WI38 (cell line): ENCODE measurements around the gene AMDHD2.

Experiments
- H3K4me3 ChIP-seq: 2 replicates; pipeline ENCODE4 v1.5.1; 2011; ENCODE audit warnings: low read depth, mild to moderate bottlenecking, control low read depth, low read length
- TF ChIP-seq, protein P1 (sequence below): IDR thresholded peaks from 2 replicates; pipeline ENCODE4 v1.5.1; 2012; ENCODE audit warnings: low read depth, mild to moderate bottlenecking, control low read depth, low read length

Gene AMDHD2

DNA sequence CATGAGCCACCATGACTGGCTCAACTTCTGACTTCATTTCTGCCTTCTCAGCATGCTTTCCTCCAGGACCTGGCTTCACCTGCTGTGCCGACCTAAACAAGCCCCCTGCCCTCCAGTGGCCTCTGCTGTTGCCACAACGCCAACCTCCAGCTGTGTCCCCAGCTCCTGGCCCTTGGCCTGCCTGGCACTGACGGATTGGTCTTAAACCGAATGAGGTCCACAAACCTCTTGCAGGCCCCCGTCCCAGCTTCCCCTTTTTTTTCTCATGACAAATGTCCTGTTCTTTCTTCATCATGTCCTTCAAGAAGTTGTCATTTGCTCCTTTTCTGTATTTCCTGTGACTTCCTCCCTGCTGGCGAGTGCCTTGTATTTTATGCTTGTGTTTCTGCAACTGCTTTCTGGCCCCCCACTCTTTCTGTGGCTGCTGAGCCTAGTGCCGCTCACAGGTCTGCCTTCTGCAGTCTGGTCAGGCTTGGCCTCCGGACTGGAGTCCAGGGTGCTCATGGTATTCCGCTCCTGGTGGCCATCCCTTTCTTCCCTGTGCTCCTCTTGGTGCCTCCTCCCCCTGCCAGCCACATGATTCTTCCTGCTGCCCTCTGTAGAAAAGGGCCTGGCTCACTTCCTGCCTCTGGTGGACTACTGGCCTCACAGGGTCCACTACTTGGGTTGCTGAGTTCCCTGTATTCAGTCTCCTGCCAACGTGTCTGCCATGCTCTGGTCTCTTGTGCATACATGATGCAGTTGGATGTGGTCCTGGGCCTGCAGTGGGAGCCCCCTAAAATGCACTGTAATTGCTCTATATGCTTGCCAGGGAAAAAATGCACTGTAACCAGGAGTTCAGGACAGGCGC lies 3.6 kb upstream of the AMDHD2 start:
- TF ChIP-seq, protein P1, sequence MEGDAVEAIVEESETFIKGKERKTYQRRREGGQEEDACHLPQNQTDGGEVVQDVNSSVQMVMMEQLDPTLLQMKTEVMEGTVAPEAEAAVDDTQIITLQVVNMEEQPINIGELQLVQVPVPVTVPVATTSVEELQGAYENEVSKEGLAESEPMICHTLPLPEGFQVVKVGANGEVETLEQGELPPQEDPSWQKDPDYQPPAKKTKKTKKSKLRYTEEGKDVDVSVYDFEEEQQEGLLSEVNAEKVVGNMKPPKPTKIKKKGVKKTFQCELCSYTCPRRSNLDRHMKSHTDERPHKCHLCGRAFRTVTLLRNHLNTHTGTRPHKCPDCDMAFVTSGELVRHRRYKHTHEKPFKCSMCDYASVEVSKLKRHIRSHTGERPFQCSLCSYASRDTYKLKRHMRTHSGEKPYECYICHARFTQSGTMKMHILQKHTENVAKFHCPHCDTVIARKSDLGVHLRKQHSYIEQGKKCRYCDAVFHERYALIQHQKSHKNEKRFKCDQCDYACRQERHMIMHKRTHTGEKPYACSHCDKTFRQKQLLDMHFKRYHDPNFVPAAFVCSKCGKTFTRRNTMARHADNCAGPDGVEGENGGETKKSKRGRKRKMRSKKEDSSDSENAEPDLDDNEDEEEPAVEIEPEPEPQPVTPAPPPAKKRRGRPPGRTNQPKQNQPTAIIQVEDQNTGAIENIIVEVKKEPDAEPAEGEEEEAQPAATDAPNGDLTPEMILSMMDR, result no peak
- no peak overlapping the region for H3K4me3 ChIP-seq

DNA sequence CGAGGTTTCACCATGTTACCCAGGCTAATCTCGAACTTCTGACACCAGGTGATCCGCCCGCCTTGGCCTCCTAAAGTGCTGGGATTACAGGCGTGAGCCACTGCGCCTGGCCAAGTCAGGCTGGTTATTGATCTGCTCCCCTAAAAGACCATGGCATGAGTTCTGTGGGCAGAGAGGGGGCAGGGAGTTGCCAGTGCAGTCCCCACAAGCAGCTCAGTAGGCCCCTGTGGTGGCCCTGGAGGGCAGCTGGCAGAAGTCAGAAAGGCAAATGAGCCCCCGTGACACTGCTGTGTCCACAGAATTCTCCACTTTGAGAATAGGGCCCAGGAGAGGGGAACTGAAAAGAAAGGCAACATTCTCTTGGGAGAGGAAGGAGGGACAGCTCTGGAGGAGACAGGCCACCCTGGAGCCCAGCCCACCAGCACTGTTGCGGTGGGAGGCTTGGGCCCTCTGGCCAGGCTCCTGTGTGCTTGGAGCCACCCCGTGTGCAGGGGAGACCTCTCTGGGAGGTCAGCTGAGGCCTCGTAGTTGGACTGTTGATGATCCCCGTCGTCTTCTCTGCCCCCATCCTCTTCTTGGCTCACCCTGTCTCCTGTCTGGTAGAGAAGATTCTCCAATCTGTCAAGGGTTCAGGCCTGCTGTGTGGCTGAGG lies 2.1 kb upstream of the AMDHD2 start:
- TF ChIP-seq, protein P1, result no peak
- no peak overlapping the region for H3K4me3 ChIP-seq

DNA sequence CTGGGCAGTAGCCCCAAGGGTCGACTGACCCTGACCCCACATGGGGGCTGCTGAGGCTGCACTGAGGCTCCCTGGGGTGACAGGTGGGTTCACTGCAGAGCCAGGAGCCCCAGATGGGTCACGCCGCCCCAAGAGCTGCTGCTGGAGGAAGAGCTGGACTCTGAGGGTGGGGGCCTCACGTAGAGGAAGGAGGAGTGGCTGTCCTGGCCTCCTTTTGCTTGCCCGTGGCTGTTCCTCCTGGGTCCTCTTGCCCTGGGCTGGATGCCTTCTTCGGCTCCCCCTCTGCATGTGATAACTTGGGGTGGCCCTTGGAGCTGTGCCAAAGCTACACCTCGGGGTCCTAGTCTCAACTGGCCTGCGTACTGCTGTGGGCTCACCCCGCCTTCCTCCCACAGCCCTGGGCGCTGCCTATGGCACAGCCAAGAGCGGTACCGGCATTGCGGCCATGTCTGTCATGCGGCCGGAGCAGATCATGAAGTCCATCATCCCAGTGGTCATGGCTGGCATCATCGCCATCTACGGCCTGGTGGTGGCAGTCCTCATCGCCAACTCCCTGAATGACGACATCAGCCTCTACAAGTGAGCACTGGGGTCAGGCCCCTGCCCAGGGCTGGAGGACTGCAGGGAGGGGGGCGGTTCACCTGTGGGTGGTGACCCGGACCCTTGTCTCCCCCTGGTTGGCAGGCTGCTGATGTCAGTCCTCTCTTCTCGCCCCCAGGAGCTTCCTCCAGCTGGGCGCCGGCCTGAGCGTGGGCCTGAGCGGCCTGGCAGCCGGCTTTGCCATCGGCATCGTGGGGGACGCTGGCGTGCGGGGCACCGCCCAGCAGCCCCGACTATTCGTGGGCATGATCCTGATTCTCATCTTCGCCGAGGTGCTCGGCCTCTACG lies 1.1 kb upstream of the AMDHD2 start:
- TF ChIP-seq, protein P1, result no peak
- no peak overlapping the region for H3K4me3 ChIP-seq

DNA sequence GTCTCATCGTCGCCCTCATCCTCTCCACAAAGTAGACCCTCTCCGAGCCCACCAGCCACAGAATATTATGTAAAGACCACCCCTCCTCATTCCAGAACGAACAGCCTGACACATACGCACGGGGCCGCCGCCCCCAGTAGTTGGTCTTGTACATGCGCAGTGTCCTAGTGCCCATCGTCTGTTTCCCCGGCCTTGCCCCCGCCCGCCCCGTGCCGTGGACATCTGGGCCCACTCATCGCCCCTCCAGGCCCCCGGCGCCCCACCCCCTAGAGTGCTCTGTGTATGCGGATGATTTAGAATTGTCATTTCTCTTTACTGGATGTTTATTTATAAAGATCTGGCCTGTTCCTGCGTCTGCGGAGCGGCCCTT lies 475 bp upstream of the AMDHD2 start:
- TF ChIP-seq, protein P1, result no peak
- 0 out of 2 replicates have a peak overlapping the region, but pooled peaks have one; percentile 30 for H3K4me3 ChIP-seq

DNA sequence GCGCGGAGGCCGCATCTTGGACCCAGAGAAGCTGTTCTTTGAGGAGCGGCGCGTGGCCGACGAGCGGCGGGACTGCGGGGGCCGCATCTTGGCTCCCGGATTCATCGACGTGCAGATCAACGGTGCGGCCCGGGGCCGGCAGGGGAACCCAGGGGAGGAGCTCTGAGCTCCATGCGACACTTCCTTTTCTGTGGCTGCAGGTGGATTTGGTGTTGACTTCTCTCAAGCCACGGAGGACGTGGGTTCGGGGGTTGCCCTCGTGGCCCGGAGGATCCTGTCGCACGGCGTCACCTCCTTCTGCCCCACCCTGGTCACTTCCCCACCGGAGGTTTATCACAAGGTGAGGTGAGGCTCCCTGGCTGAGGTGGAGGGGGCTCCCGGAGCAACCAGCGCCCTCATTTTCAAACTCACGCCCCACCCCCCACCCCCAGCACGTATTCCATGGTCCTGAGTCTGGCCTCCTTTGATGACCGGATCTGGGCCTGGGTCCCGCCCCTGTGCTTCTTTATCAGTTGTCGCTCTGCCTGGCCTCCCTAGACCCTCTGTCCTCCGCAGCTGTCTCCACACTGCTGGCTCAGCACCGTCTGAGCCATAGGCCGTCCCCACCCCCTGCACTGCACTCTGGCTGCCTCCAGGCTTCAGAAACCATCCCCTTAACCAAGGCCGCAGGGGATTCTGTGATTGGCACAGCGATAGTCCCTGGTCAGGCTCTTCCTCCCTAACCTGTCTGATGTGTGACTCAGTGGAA lies 787 bp downstream of the AMDHD2 start:
- TF ChIP-seq, protein P1, result no peak
- peak overlapping the region; percentile 69 for H3K4me3 ChIP-seq

DNA sequence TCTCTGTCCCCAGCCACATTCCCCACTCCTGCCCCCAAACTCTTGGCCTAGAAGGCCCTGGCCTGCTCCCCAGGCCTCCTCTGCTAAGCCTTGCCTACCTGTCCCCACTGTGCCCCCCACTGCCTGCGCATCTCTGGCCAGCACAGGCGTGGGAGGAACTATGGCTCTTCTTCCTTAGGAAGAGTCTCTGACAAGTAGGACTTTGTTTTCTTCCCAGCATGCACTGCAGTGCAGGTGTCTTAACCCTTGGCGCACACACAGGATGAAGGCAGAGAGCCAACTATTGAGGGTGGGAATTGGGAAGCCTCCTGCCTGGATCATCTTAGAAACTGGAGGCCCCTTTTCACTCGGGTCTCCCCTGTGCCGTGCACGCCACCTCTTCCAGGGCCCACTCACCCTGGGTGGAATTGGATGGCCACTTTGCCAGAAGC lies 3.6 kb downstream of the AMDHD2 start:
- no peak overlapping the region for H3K4me3 ChIP-seq
- TF ChIP-seq, protein P1, result no peak
